Calu3 (cell line): Measurements from ENCODE around the gene SELP. TPM values are rescaled to one million over a fixed set of nuclear protein-coding genes. Genes with fewer than 3 reads are reported as not detected.

Experiments
- BruUV-seq: library from RNA; stranded (reverse); fragments of 400-500 nt; replicated peaks from 2 replicates; lab custom pipeline; 2021; lab: Mats Ljungman, UMichigan
- CTCF ChIA-PET: fragments of 300-600 bp; sonication (Branson Sonifier 250); formaldehyde crosslinking; loops from one replicate; lab custom pipeline; 2022; ENCODE audit warnings: antibody characterized with exemption; lab: Charles Lee
- DNase-seq: peaks from one replicate; pipeline ENCODE4 v3.0.0; 2022
- H3K27ac Mint-ChIP-seq: one replicate; pipeline ENCODE4 v1.8.0; 2022; ENCODE audit warnings: mixed read lengths; ENCODE audit not compliant: unreplicated experiment
- H3K27me3 Mint-ChIP-seq: one replicate; pipeline ENCODE4 v1.8.0; 2022; ENCODE audit warnings: mixed read lengths; ENCODE audit not compliant: unreplicated experiment
- H3K36me3 Mint-ChIP-seq: one replicate; pipeline ENCODE4 v1.8.0; 2022; ENCODE audit warnings: mild to moderate bottlenecking, moderate library complexity, mixed read lengths; ENCODE audit not compliant: insufficient read depth, unreplicated experiment
- H3K4me1 Mint-ChIP-seq: one replicate; pipeline ENCODE4 v1.8.0; 2022; ENCODE audit warnings: mild to moderate bottlenecking, low read depth, mixed read lengths; ENCODE audit not compliant: unreplicated experiment
- H3K4me3 Mint-ChIP-seq: one replicate; pipeline ENCODE4 v1.8.0; 2022; ENCODE audit warnings: mild to moderate bottlenecking, low read depth, moderate library complexity, mixed read lengths; ENCODE audit not compliant: unreplicated experiment
- H3K9me3 Mint-ChIP-seq: one replicate; pipeline ENCODE4 v1.8.0; 2022; ENCODE audit warnings: low read depth, mixed read lengths; ENCODE audit not compliant: unreplicated experiment
- CTCF ChIP-seq: fragments of 200-600 bp; IDR thresholded peaks from one replicate; pipeline ENCODE4 v1.8.0; 2022; ENCODE audit warnings: antibody characterized with exemption; ENCODE audit not compliant: unreplicated experiment
- intact Hi-C: fragments of 100-400 bp; cut with micrococcal nuclease; formaldehyde crosslinking; loops from one replicate; pipeline ENCODE4 v1.10.0; 2022; ENCODE audit not compliant: unreplicated experiment
- total RNA-seq: library from RNA; stranded (reverse); gene quantifications from 2 replicates; pipeline ENCODE4 v1.2.3, GENCODE V29; 2022

Gene SELP
- total RNA-seq, 1 experiment from 2014 or later = 0.47 TPM

- Mint-ChIP-seq H3K27me3 (no peaks in the 10 kb centered on the region), H3K4me3 (no peak overlapping the region), H3K9me3 (peaks cover 7% of the 10 kb centered on the region), H3K36me3 (no peaks in the 10 kb centered on the region), H3K27ac (peak overlapping the region; percentile 22), H3K4me1 (peaks cover 60% of the 10 kb centered on the region)
- no TSS peak for BruUV-seq
- no peak for DNase-seq
- CTCF ChIA-PET = interaction anchor here (1.1 to 1.3 kb wide), 2 partner anchors 12 to 18 kb away, joined by 4 to 7 read pairs; partner anchors contain the start of gene F5
- intact Hi-C loops = no loop called here
- TF ChIP-seq CTCF = no peak
Measured at GRCh38 chr1:169568497-169568896, 61.4 kb downstream of the SELP start.

- BruUV-seq = no TSS peak
- H3K36me3 Mint-ChIP-seq = no peaks in the 10 kb centered on the region
- CTCF ChIA-PET = interaction anchor here (1.0 to 1.1 kb wide), 2 partner anchors 19 to 21 kb away, joined by 4 to 6 read pairs; partner anchors contain the start of gene F5
- DNase-seq = no peak
- peaks cover 42% of the 10 kb centered on the region for H3K4me1 Mint-ChIP-seq
- no peak overlapping the region for H3K4me3 Mint-ChIP-seq
- no peaks in the 10 kb centered on the region for H3K27me3 Mint-ChIP-seq
- H3K9me3 Mint-ChIP-seq = peaks cover 11% of the 10 kb centered on the region
- H3K27ac Mint-ChIP-seq = no peak overlapping the region
- TF ChIP-seq CTCF = no peak
- intact Hi-C loops = no loop called here
Measured at GRCh38 chr1:169565335-169566271, 64.3 kb downstream of the SELP start.

- DNase-seq = no peak
- Mint-ChIP-seq H3K36me3 (no peaks in the 10 kb centered on the region), H3K9me3 (peaks cover 11% of the 10 kb centered on the region), H3K27me3 (no peaks in the 10 kb centered on the region), H3K27ac (no peak overlapping the region), H3K4me1 (peaks cover 25% of the 10 kb centered on the region), H3K4me3 (no peak overlapping the region)
- intact Hi-C loops = no loop called here
- CTCF ChIA-PET = interaction anchor here (0.5 kb wide), 1 partner anchor 14 kb away, joined by 4 read pairs; no protein-coding TSS in a partner anchor
- no TSS peak for BruUV-seq
- no peak for TF ChIP-seq CTCF
Measured at GRCh38 chr1:169563650-169564049, 66.3 kb downstream of the SELP start.

GRCh38 chr1:169563019-169563615 lies 66.8 kb downstream of the SELP start:
- no peaks in the 10 kb centered on the region for H3K27me3 Mint-ChIP-seq
- intact Hi-C loops = no loop called here
- peaks cover 21% of the 10 kb centered on the region for H3K4me1 Mint-ChIP-seq
- TF ChIP-seq CTCF = no peak
- DNase-seq = no peak
- H3K4me3 Mint-ChIP-seq = no peak overlapping the region
- H3K9me3 Mint-ChIP-seq = peaks cover 11% of the 10 kb centered on the region
- no peak overlapping the region for H3K27ac Mint-ChIP-seq
- BruUV-seq = no TSS peak
- H3K36me3 Mint-ChIP-seq = no peaks in the 10 kb centered on the region
- CTCF ChIA-PET = no interaction called here
